ENCODE measurements around the gene PPP6R3.

Gene PPP6R3

GRCh38 chr11:68567553-68567952 is 107.0 kb downstream of the PPP6R3 start:
- no peak for DNase-seq

DNA sequence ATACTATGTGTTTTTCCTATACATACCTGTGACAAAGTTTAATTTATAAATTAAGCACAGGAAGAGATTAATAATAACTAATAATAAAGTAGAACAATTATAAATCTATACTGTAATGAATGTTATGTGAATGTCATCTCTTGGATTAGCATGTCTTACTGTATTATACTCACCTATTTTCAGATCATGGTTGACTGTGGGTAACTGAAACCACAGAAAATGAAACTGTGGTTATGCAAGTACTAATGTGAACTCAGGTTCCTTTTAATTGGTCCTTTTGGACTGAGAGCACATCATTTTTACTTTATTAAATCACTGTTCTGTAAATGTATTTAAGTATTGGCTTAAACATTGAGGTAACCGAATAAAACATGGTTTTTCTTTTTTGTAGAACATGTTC is 108.8 kb downstream of the PPP6R3 start:
- DNase-seq, result peak; percentile 13

- no peak for DNase-seq
Measured at GRCh38 chr11:68570691-68571090, 110.1 kb downstream of the PPP6R3 start.

GRCh38 chr11:68574308-68574707 is 113.8 kb downstream of the PPP6R3 start:
- no peak for DNase-seq

- no peak for DNase-seq
Measured at GRCh38 chr11:68575025-68575665, 114.6 kb downstream of the PPP6R3 start.

GRCh38 chr11:68579455-68579854 is 118.9 kb downstream of the PPP6R3 start:
- no peak for DNase-seq

DNA sequence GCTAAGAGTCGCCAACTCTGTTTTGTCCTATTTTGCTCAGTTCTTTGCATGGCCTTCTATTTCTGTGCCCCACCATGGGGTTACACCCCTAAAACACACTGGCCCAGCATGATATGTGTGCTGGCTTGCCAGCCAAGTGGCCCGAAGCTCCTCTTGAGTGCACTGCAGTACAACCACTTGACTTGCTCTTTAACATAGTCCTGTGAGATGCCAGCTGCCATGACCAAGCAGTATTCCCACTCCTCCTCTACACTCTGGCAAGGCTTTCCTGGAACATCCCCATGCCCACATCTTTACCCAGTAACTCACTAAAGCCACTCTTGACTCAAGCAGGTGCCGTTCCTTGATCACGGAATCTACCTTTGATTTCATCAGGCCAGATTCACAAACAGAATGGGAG is 120.9 kb downstream of the PPP6R3 start:
- DNase-seq, result no peak

DNA sequence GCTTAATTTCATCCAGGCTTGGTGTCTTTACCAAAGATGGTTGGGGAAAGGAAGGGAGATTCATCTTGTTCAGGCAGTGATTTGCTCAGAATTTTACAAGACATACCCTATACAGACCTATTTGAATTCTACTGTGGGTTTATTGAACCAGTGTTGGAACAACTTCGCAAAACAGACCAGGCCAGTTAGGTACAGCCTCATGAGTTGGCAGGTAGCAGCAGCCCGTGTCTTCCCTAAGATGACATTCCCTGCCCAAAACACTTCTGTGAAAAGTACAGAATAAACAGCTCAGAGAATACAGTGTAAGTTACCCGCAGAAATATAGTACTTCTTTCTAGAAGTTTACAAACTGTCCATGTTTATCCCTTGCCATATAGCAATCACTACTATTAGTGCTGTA is 121.3 kb downstream of the PPP6R3 start:
- no peak for DNase-seq

DNA sequence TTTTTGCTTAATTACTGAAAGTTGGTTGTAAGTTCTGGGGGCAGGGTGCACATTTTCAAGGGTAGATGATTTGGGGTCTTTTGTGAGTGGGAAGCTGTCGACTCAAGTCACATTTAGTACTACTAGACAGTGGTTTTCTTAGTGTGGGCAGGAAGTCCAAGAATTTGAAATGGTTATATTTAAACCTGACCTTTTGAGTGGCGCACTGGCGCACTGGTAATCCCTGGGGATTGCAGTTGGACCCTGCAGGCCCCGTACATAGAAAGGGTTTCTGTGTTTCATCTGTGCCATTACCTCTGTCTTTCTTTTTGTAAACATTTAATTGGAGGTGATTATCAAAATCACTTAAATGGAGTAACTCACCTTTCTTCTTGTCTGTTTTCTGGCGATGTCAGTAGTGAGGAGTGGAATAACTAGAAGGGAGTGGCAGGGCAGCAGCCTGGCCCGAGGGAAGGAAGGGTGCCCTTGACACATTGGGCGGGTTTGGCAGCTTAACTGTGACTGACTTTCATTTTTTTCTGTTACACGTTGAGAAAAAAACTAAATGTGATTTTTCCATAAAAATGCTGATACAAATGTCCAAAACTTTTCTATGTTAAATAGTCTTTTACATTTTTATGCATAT is 122.0 kb downstream of the PPP6R3 start:
- no peak for DNase-seq

DNA sequence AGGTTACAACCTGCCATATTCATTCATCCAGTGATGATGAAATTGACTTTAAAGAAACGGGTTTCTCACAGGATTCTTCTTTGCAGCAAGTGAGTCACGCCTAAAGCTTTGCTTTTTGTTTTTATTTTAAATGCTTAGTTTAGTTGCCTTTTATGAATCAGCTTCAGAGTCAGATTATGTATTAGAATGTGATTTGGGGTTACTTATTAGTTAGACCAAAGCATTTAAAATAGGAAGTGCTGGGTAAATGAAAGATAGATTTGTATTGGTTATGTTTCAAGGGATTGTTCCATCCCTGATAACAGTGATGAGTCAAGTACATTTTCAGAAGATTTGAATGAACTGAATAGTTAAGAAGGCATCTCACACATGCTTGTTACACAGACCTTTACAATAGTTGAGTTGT is 122.5 kb downstream of the PPP6R3 start:
- DNase-seq, result no peak

- DNase-seq, result peak; percentile 57
Measured at GRCh38 chr11:68584097-68584496, 123.5 kb downstream of the PPP6R3 start.

GRCh38 chr11:68584991-68585524 is 124.5 kb downstream of the PPP6R3 start:
- DNase-seq, result no peak

DNA sequence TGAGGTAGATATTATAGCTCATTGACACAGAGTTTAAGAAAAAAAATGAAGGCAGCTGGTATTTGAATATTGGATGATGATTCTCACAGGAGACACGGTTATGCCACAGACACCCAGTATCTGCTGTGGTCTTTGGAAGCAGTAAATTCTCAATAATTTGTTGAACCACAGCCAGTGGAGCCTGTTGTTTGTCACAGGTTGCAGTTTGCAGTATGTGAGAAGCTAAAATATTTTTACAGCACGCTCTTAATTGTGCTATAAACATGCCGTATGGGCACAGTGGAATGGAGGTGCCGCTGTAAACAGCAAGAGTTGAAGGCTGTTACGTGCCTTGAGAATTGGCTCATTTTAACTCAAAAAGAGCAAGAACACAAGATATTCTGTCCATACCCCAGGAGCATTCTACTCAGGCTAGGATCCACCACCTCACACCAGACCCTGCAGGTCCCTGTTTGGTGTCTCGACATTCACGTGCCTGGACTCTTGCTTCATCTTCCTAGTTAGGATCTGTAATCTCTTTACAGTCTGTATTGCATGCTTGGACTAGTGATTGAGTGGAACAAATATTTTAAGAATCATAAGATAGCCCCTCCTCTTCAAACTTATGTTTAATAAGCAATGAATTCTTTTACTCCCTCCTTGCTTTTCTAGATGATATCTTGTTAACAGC is 129.1 kb downstream of the PPP6R3 start:
- DNase-seq, result no peak

GRCh38 chr11:68591719-68592118 is 131.2 kb downstream of the PPP6R3 start:
- DNase-seq, result no peak

DNA sequence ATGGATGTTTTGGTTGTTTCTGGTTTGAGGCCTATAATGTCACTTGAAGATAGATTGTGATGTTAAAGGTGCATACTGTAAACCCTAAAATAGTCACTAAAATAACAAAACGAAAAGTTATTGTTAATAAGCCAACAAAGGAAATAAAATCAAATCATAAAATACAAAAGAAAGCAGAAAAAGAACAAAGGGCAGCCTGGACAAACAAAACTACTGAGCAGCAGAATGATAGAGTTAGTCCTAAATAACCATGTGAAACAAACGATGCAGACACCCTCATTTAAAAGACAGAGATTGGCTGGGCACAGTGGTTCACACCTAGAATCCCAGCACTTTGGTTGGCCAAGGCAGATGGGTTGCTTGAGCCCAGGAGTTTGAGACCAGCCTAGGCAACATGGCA is 132.9 kb downstream of the PPP6R3 start:
- no peak for DNase-seq

DNA sequence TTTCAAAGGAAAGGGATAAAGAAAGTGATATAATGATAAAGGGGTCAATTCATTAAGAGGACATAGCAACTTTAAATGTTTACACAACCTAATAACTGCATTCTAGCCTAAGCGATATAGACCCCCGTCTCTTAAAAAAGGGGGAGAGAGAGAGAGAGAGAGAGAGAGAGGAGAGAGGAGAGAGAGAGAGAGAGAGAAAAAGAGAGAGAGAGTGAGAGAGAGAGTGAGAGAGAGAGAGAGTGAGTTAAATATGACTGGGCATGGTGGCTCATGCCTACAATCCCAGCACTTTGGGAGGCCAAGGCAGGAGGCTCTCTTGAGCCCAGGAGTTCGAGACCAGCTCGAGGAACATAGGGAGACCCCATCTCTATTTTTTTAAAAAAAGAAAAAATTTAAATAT is 133.6 kb downstream of the PPP6R3 start:
- no peak for DNase-seq

DNA sequence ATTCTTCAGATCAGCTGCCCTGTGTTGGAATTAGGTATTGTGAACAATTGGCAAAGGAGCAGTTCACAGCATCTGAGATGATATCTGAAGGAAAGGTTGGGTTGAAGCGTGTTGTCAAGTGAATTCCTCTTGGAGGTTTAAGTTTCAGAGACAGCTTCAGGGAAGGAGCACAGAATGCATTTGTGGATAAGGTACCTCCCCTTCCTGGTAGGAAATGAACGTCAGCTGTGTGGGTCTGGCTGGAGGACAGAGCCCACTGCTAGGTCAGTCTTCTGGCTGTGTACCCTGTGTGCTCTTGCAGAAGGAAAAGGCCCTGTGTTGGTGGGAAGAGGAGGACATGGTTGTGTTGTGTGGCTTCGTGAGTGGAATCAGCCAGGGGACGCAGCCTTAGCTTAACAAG is 135.7 kb downstream of the PPP6R3 start:
- DNase-seq, result no peak

- DNase-seq, result no peak
Measured at GRCh38 chr11:68598816-68599653, 138.5 kb downstream of the PPP6R3 start.

DNA sequence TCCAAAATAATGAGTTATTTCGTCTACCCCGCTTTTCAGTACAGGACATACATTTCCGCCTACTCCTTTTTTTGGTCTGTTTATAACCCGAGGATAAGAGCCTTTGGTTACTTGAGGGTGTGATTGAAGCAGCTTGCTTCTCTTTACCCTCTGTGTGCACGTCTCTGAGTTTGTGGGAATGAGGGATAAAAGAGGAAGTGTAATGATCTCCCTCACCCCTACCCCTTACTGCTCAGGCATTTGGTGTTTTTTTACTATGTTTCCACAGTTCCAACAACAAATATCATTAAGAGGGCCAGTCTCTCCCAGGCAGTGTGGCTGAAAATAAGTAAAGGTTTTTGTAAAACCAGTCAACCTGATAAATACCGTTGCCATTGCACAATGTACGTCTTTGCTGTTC is 140.6 kb downstream of the PPP6R3 start:
- no peak for DNase-seq

DNA sequence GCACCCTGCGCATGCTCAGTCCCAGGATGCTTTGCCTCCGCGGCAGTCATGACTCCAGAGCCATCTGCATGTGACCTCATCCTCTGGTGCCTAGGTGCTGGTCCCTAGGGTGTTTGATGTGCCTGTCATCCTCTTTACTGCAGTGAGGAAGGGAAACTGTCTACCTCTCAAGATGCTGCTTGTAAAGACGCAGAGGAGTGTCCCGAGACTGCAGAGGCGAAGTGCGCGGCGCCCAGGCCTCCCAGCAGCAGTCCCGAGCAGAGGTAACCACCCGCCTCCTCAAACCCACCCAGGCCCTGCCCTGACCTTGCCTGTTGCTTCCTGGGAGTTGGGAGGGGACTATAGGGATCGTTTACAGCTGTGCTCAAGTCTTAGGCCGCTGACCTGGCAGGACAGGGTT is 149.2 kb downstream of the PPP6R3 start:
- DNase-seq, result no peak

DNA sequence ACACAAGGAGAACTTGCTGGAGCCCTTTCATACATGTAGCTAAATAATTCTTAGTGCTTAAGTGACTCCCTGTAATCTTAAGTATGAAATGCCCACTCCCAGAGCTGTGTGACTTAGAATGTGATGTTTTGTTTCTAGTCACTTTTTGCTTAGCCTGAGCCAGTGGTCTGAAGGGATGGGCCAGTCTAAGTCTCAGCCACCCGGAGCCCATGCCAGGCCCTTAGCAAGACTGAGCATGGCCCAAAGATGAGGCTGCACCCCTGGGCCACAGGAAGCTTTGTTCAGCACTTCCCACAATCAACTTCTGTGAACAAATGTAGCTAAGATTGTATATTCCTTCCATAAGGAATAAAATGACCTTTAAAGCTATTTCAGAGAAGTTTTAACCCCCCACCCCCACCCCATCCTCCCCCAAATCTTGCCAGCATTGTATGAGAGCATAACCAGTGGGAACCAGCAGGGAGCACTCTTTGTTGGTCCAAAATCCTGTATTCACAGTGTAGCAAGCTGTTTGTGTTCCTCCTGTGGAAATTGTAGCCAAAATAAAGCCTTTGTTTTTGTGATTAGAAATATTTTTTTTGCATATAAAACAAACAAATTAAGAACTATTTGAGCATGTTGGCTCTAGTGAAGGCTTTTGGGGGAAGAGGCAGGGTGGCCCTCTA is 150.0 kb downstream of the PPP6R3 start:
- DNase-seq, result no peak

- DNase-seq, result no peak
Measured at GRCh38 chr11:68615657-68616056, 155.1 kb downstream of the PPP6R3 start.

Measured in CD4-positive, alpha-beta T cell treated with Interleukin-17A for 1 hour (primary cell).